Measurements from ENCODE around the gene SYNC.

GRCh38 chr1:32635508-32636277 lies 66.9 kb downstream of the SYNC start:
- TF ChIP-seq CTCF (IDR thresholded peaks at IDR 0.05) (no peak), POLR2A (IDR thresholded peaks at IDR 0.05) (no peak)

Data from right lobe of liver (tissue), 4 donors.